GM12878 (cell line): ENCODE data around the gene ACADL. TPM values are rescaled to one million over a fixed set of nuclear protein-coding genes. Genes with fewer than 3 reads are reported as not detected.

Source experiments
- ATAC-seq: fragments of 200-7000 bp; cut with Tn5 transposase; 3 replicates; pipeline ENCODE4 v1.9.1; 2020; ENCODE audit warnings: mild to moderate bottlenecking, moderate library complexity
- BruUV-seq: library from RNA; stranded (reverse); fragments of 400-500 nt; replicated peaks from 2 replicates; lab custom pipeline; 2021; lab: Mats Ljungman, UMichigan
- CTCF ChIA-PET: fragments of 300-600 bp; sonication (Branson Sonifier 250); formaldehyde crosslinking; extraction: SDS; loops from one replicate; lab custom pipeline; 2021; ENCODE audit warnings: inconsistent platforms; lab: Yijun Ruan, JAX
- POLR2A ChIA-PET: fragments of 350-600 bp; formaldehyde crosslinking; extraction: SDS; loops from one replicate; lab custom pipeline; 2021; ENCODE audit warnings: inconsistent platforms; lab: Charles Lee
- RAD21 ChIA-PET: fragments of 300-600 bp; sonication (Branson Sonifier 250); formaldehyde crosslinking; loops from one replicate; lab custom pipeline; 2023; ENCODE audit warnings: antibody characterized with exemption; ENCODE audit not compliant: unreplicated experiment; lab: Charles Lee
- SMC1A ChIA-PET: fragments of 300-600 bp; sonication (Branson Sonifier 250); formaldehyde crosslinking; loops from one replicate; lab custom pipeline; 2023; ENCODE audit not compliant: unreplicated experiment, uncharacterized antibody; lab: Charles Lee
- DNase-seq: peaks from one replicate; pipeline ENCODE4 v3.0.0-alpha.2; 2011; ENCODE audit warnings: low read depth, low spot score
- FAIRE-seq: peaks from 3 replicates; lab custom pipeline; 2011; peaks lifted over from hg19 to GRCh38; lab: Jason Lieb, UNC
- H2AFZ ChIP-seq: 2 replicates; pipeline ENCODE4 v1.6.0; 2011; ENCODE audit warnings: low read depth, low read length, control low read depth; ENCODE audit not compliant: control insufficient read depth
- H3K27ac ChIP-seq: 2 replicates; pipeline ENCODE4 v1.5.1; 2011; ENCODE audit warnings: control low read depth; ENCODE audit not compliant: control insufficient read depth, insufficient read depth
- H3K27me3 ChIP-seq, 2 experiments: replicated peaks in 1 of 2; 2 replicates each; pipeline versions ENCODE4 v1.6.0 to v1.6.1; 2011; ENCODE audit warnings: low read length in 1 of 2; ENCODE audit not compliant: control insufficient read depth in 2 of 2, insufficient read depth in 2 of 2
- H3K36me3 ChIP-seq, 2 experiments: 2 replicates each; pipeline ENCODE4 v1.5.1; 2011; ENCODE audit warnings: low read length in 1 of 2; ENCODE audit not compliant: control insufficient read depth in 2 of 2, insufficient read depth in 2 of 2
- H3K4me1 ChIP-seq: 2 replicates; pipeline ENCODE4 v1.6.1; 2011; ENCODE audit warnings: mild to moderate bottlenecking, low read length, moderate library complexity, mixed read lengths; ENCODE audit not compliant: control insufficient read depth, insufficient read depth
- H3K4me2 ChIP-seq: 2 replicates; pipeline ENCODE4 v1.6.0; 2011; ENCODE audit warnings: control low read depth; ENCODE audit not compliant: control insufficient read depth, insufficient read depth
- H3K4me3 ChIP-seq: fragments of 200-600 bp; sonication (generic); 2 replicates; pipeline ENCODE4 v1.5.1; 2016
- H3K79me2 ChIP-seq: 2 replicates; pipeline ENCODE4 v1.6.0; 2011; ENCODE audit warnings: low read length; ENCODE audit not compliant: control insufficient read depth, insufficient read depth
- H3K9ac ChIP-seq: 2 replicates; pipeline ENCODE4 v1.8.0; 2011; ENCODE audit warnings: low read length, control low read depth, mixed read lengths; ENCODE audit not compliant: control insufficient read depth, insufficient read depth
- H3K9me3 ChIP-seq: replicated peaks from 3 replicates; pipeline ENCODE4 v1.5.1; 2011; ENCODE audit warnings: mild to moderate bottlenecking, low read length; ENCODE audit not compliant: control insufficient read depth, insufficient read depth
- H4K20me1 ChIP-seq: 2 replicates; pipeline ENCODE4 v1.6.0; 2011; ENCODE audit not compliant: control insufficient read depth, insufficient read depth
- CTCF ChIP-seq, 3 experiments: IDR thresholded peaks in 2 of 3; conservative IDR thresholded peaks in 1 of 3; 2 replicates each; pipeline ENCODE4 v1.5.1; 2011; ENCODE audit warnings: low read depth in 3 of 3, low read length in 3 of 3, mild to moderate bottlenecking in 3 of 3, control low read depth in 2 of 3, moderate library complexity in 2 of 3, inconsistent platforms in 1 of 3, mixed read lengths in 1 of 3; ENCODE audit not compliant: control insufficient read depth in 2 of 3, insufficient read depth in 1 of 3; ENCODE audit errors: extremely low read depth in 1 of 3
- GABPA ChIP-seq: IDR thresholded peaks from 2 replicates; pipeline ENCODE4 v1.6.1; 2014; ENCODE audit warnings: antibody characterized with exemption, low read depth, mild to moderate bottlenecking, inconsistent platforms
- MYC ChIP-seq: IDR thresholded peaks from 2 replicates; pipeline ENCODE4 v1.6.1; 2011; ENCODE audit warnings: mild to moderate bottlenecking, low read length, moderate library complexity, inconsistent platforms; ENCODE audit not compliant: insufficient read depth, insufficient replicate concordance, insufficient read length, severe bottlenecking
- SIN3A ChIP-seq: IDR thresholded peaks from 2 replicates; pipeline ENCODE4 v1.6.1; 2012; ENCODE audit warnings: low read depth, low read length, improper control_type of control experiment
- ZBTB11 ChIP-seq: fragments of 450-650 bp; formaldehyde crosslinking; IDR thresholded peaks from 2 replicates; pipeline ENCODE4 v1.5.0; 2022; ENCODE audit warnings: mild to moderate bottlenecking, missing genetic modification characterization
- ZNF687 ChIP-seq: fragments of 450-650 bp; IDR thresholded peaks from 2 replicates; pipeline ENCODE4 v1.6.1; 2017; ENCODE audit warnings: mild to moderate bottlenecking, moderate library complexity
- WGBS: methylation state at CpG from one replicate; pipeline ENCODE4 v1.1.6; 2016; ENCODE audit warnings: low lambda C conversion rate; ENCODE audit not compliant: insufficient replicate concordance, insufficient coverage; ENCODE audit errors: missing lambda C conversion rate; 5-methylcytosine and 5-hydroxymethylcytosine counted together
- in situ Hi-C: fragments of 300-500 bp; cut with MboI; formaldehyde crosslinking; loops from 9 replicates; pipeline ENCODE4 v1.14.3; 2018; ENCODE audit warnings: mixed read lengths
- intact Hi-C: fragments of 100-400 bp; cut with micrococcal nuclease; formaldehyde crosslinking; loops from one replicate; pipeline ENCODE4 v1.14.2; 2022; ENCODE audit not compliant: unreplicated experiment
- polyA plus RNA-seq, 11 experiments: library from polyadenylated mRNA; depleted of rRNA in 4 of 11; unstranded in 6 of 11; stranded (reverse) in 5 of 11; fragments of >200 nt; fragmentation: Nextera tagmentation in 4 of 11; fragmentation: Illumina TruSeq in 1 of 11; extraction: Ambion mirVana in 4 of 11; extraction: Trizol in 1 of 11; gene quantifications; 1 replicate in 1 of 11; 2 replicates in 10 of 11; pipeline versions ENCODE4 v1.2.1 to v1.2.3, GENCODE V29; 2011 to 2016; ENCODE audit warnings: inconsistent platforms in 2 of 11, missing spikeins in 2 of 11, low read depth in 1 of 11
- total RNA-seq, 4 experiments: library from RNA; depleted of rRNA in 3 of 4; stranded (reverse); fragments of >200 nt in 3 of 4; fragmentation: Illumina TruSeq in 1 of 4; extraction: Trizol in 1 of 4; gene quantifications; 2 replicates each; pipeline versions ENCODE4 v1.2.1 to v1.2.3, GENCODE V29; 2013 to 2021

Gene ACADL
- total and polyA plus RNA-seq, 10 of the 15 experiments (the other 5 are each of a cell fraction or from before 2014, with no cell fraction given), result not detected

DNA sequence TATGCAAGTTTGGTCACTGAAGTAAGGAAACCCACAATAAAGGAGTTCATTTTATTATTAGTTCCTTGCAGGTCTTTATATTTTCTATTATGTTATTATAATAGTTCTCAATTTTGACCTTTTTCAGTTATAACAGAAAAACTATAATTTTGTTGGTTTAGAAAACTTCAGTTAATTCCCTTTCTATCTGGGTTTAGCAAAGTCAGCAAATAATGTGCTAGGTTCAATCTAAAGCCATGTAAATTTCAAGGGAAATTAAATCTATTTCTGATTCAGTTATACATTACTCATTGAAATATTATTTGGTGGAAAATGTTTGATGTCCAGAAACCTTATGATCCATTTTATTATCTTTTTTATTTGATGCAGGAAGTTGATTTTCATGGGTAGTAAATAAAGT, 46.1 kb upstream of the ACADL start:
- Histone ChIP-seq H4K20me1 (no peaks in the 10 kb centered on the region), H3K36me3 (no peaks in the 10 kb centered on the region), H3K27ac (no peak overlapping the region), H3K4me1 (no peaks in the 10 kb centered on the region), H3K9me3 (no peaks in the 10 kb centered on the region), H2AFZ (no peak overlapping the region), H3K79me2 (no peaks in the 10 kb centered on the region), H3K9ac (no peak overlapping the region), H3K4me3 (no peak overlapping the region), H3K27me3 (no peaks in the 10 kb centered on the region), H3K4me2 (no peak overlapping the region)
- POLR2A ChIA-PET, result no interaction called here
- in situ Hi-C loops (no loop called here), intact Hi-C loops (no loop called here)
- no peak for DNase-seq
- ATAC-seq, result no peak
- FAIRE-seq, result no peak
- TF ChIP-seq CTCF (IDR thresholded peaks at IDR 0.05 in 2 of 3, conservative IDR thresholded peaks at IDR 0.05 in 1 of 3; ENCODE audit: control insufficient read depth in 2 of 3, extremely low read depth in 1 of 3, insufficient read depth in 1 of 3, low read depth in 3 of 3, low read length in 3 of 3) (no peak), SIN3A (no peak), MYC (no peak)
- CTCF ChIA-PET, result no interaction called here
- RAD21 ChIA-PET, result no interaction called here
- SMC1A ChIA-PET, result no interaction called here
- no TSS peak for BruUV-seq

DNA sequence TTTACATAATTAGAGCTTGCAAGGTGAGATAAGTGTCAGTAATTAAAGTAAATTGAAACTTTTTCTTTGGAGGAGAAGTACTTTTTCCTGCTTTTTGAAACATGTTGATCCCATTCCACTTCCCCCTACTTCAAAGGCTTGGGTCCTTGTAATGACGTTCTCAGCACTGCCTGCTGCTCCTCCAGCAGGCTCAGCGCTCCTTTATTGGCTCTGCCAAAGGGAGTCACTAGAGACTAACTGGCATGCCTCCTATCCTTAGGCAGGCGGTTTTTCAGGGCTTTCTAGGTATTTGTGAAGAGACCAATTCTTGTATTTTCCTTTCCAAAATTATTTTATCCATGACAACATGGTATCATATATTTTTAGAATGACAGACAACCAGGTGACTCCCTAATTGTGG, 43.9 kb upstream of the ACADL start:
- intact Hi-C loops (no loop called here), in situ Hi-C loops (no loop called here)
- Histone ChIP-seq H3K36me3 (no peaks in the 10 kb centered on the region), H2AFZ (no peak overlapping the region), H3K9me3 (no peaks in the 10 kb centered on the region), H3K4me1 (no peaks in the 10 kb centered on the region), H3K27me3 (no peaks in the 10 kb centered on the region), H3K4me3 (no peak overlapping the region), H3K27ac (no peak overlapping the region), H3K79me2 (no peaks in the 10 kb centered on the region), H3K9ac (no peak overlapping the region), H3K4me2 (no peak overlapping the region), H4K20me1 (no peaks in the 10 kb centered on the region)
- CTCF ChIA-PET, result no interaction called here
- DNase-seq, result no peak
- POLR2A ChIA-PET, result no interaction called here
- SMC1A ChIA-PET, result no interaction called here
- BruUV-seq, result no TSS peak
- WGBS, result 15% methylated on average over 3 of the region's 3 CpGs
- no peak for ATAC-seq
- RAD21 ChIA-PET, result no interaction called here
- no peak for FAIRE-seq
- TF ChIP-seq ZNF687 (no peak), GABPA (no peak), ZBTB11 (CRISPR knock-in tag) (no peak)
